Lower lobe of right lung (tissue), 2 donors: ENCODE measurements around the gene CCHCR1. TPM values are rescaled to one million over a fixed set of nuclear protein-coding genes. Genes with fewer than 3 reads are reported as not detected.

Experiments used
- ATAC-seq, 2 donors: fragments of 200-7000 bp; cut with Tn5 transposase; one replicate each; pipeline ENCODE4 v1.9.1; 2020 to 2022; ENCODE audit warnings: mild to moderate bottlenecking in 2 of 2, moderate library complexity in 2 of 2
- DNase-seq: peaks from one replicate; pipeline ENCODE4 v3.0.0-alpha.2; 2020
- H3K27ac ChIP-seq: fragments of 200-600 bp; one replicate; pipeline ENCODE4 v1.8.0; 2022
- H3K27me3 ChIP-seq: fragments of 200-600 bp; one replicate; pipeline ENCODE4 v1.8.0; 2022; ENCODE audit warnings: low read depth
- H3K36me3 ChIP-seq: fragments of 200-600 bp; one replicate; pipeline ENCODE4 v1.8.0; 2022; ENCODE audit warnings: mild to moderate bottlenecking
- H3K4me1 ChIP-seq: fragments of 200-600 bp; one replicate; pipeline ENCODE4 v1.8.0; 2022
- H3K4me3 ChIP-seq: fragments of 200-600 bp; one replicate; pipeline ENCODE4 v1.8.0; 2022; ENCODE audit warnings: mild to moderate bottlenecking
- H3K9me3 ChIP-seq: fragments of 200-600 bp; one replicate; pipeline ENCODE4 v1.8.0; 2022
- intact Hi-C: fragments of 100-400 bp; cut with DNase I; formaldehyde crosslinking; loops from one replicate; pipeline ENCODE4 v1.11.0; 2022
- total RNA-seq: library from RNA; stranded (reverse); fragmentation: NEBNext Ultra II Directional; extraction: Animal tissue kit (Norgen Biotek cat#: 25700); gene quantifications from one replicate; pipeline ENCODE4 v1.2.1, GENCODE V29; 2021
- TF ChIP-seq, protein P1 (sequence below): fragments of 200-600 bp; IDR thresholded peaks from one replicate; pipeline ENCODE4 v1.8.0; 2022; ENCODE audit warnings: antibody characterized with exemption, mild to moderate bottlenecking
- donor health status: DM: no; HTN: yes; CAD: no; lungs with severe emphysema.

Gene CCHCR1
- total RNA-seq, 1 donor from 2014 or later = 16.5 TPM

- H3K4me1 ChIP-seq = peaks cover 20% of the 10 kb centered on the region
- ATAC-seq (peak; percentile 6 to 18), DNase-seq (no peak)
- TF ChIP-seq, protein P1, sequence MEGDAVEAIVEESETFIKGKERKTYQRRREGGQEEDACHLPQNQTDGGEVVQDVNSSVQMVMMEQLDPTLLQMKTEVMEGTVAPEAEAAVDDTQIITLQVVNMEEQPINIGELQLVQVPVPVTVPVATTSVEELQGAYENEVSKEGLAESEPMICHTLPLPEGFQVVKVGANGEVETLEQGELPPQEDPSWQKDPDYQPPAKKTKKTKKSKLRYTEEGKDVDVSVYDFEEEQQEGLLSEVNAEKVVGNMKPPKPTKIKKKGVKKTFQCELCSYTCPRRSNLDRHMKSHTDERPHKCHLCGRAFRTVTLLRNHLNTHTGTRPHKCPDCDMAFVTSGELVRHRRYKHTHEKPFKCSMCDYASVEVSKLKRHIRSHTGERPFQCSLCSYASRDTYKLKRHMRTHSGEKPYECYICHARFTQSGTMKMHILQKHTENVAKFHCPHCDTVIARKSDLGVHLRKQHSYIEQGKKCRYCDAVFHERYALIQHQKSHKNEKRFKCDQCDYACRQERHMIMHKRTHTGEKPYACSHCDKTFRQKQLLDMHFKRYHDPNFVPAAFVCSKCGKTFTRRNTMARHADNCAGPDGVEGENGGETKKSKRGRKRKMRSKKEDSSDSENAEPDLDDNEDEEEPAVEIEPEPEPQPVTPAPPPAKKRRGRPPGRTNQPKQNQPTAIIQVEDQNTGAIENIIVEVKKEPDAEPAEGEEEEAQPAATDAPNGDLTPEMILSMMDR = no peak
- no peaks in the 10 kb centered on the region for H3K27me3 ChIP-seq
- intact Hi-C loops = no loop called here
- peak overlapping the region; percentile 58 for H3K27ac ChIP-seq
- H3K36me3 ChIP-seq = no peaks in the 10 kb centered on the region
- H3K9me3 ChIP-seq = no peaks in the 10 kb centered on the region
- no peak overlapping the region for H3K4me3 ChIP-seq
Observed at GRCh38 chr6:31113861-31114540, 43.6 kb downstream of the CCHCR1 start.

- intact Hi-C loops = no loop called here
- ATAC-seq = no peak
- H3K36me3 ChIP-seq = no peaks in the 10 kb centered on the region
- H3K27ac ChIP-seq = peak within 1 kb of the TSS; percentile 58
- H3K27me3 ChIP-seq = no peaks in the 10 kb centered on the region
- DNase-seq = no peak
- no peaks in the 10 kb centered on the region for H3K9me3 ChIP-seq
- TF ChIP-seq, protein P1 = no peak
- H3K4me1 ChIP-seq = peaks cover 20% of the 10 kb centered on the region
- no peak within 1 kb of the TSS for H3K4me3 ChIP-seq
Observed at GRCh38 chr6:31112478-31112877, 45.1 kb downstream of the CCHCR1 start, which contains the start of gene C6orf15. C6orf15 (minus strand) TSS chr6:31112575; CDS start chr6:31112555, 20 bp downstream.

- DNase-seq (no peak), ATAC-seq (no peak)
- Histone ChIP-seq H3K27ac (no peak overlapping the region), H3K36me3 (no peaks in the 10 kb centered on the region), H3K9me3 (no peaks in the 10 kb centered on the region), H3K4me1 (peaks cover 20% of the 10 kb centered on the region), H3K27me3 (no peaks in the 10 kb centered on the region), H3K4me3 (no peak overlapping the region)
- TF ChIP-seq, protein P1 = no peak
- intact Hi-C loops = no loop called here
Observed at GRCh38 chr6:31111712-31112111, 45.9 kb downstream of the CCHCR1 start.

DNA sequence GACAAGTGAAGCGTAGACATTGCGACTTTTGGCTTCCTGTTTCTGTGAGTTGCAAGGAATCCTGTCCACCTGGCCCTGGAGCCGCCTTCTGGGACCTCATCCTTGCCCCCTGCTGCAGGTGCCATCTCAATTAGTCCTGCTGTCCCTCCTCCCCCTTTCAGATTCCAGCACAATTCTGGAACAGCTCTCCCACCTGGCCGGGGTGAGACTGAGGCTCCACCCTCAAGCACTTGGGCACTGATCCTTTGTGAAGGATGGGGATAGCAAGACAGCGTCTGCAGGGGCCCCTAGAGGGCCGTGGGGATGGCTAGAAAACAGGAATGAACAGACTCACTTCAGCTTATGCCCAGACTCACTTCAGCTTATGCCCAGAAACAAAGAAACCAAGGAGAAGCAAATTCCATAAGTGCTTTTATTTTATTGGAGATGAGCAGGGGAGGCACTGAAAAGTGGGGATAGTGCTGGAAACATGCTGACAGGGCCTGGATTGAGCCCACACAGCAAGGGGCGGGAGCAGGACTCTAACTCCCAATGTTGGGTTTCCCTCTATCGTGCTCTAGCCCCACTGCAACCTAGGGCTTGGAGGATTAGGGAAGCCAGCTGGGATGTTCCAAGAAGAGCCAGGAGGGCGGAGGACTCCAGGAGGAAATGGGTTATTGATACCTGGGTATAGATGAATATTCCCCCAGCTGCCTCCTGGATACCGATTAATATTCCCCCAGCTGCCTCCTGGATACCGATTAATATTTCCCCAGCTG, 46.6 kb downstream of the CCHCR1 start:
- ATAC-seq = no peak
- Histone ChIP-seq H3K36me3 (no peaks in the 10 kb centered on the region), H3K27me3 (no peaks in the 10 kb centered on the region), H3K4me3 (no peak overlapping the region), H3K27ac (no peak overlapping the region), H3K4me1 (peaks cover 20% of the 10 kb centered on the region), H3K9me3 (no peaks in the 10 kb centered on the region)
- intact Hi-C loops = no loop called here
- no peak for DNase-seq
- TF ChIP-seq, protein P1 = no peak

- Histone ChIP-seq H3K9me3 (no peaks in the 10 kb centered on the region), H3K27ac (no peak overlapping the region), H3K4me3 (no peak overlapping the region), H3K36me3 (no peaks in the 10 kb centered on the region), H3K27me3 (no peaks in the 10 kb centered on the region), H3K4me1 (no peaks in the 10 kb centered on the region)
- intact Hi-C loops = no loop called here
- DNase-seq = no peak
- TF ChIP-seq, protein P1 = no peak
- no peak for ATAC-seq
Observed at GRCh38 chr6:31107052-31107451, 50.5 kb downstream of the CCHCR1 start.
